ENCODE measurements around the gene CD86.
"Not testable (repeated sequence)": the region's sequence is repeated elsewhere in the genome, so short reads cannot be mapped to it uniquely, and the experiment has no call there.

CD86 gene

DNA sequence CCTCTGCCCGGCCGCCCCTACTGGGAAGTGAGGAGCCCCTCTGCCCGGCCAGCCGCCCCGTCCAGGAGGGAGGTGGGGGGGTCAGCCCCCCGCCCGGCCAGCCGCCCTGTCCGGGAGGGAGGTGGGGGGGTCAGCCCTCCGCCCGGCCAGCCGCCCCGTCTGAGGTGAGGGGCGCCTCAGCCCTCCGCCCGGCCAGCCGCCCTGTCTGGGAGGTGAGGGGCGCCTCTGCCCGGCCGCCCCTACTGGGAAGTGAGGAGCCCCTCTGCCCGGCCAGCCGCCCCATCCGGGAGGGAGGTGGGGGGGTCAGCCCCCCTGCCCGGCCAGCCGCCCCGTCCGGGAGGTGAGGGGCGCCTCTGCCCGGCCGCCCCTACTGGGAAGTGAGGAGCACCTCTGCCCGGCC, 109.8 kb downstream of the CD86 start:
- DNase-seq = not testable (repeated sequence)

DNA sequence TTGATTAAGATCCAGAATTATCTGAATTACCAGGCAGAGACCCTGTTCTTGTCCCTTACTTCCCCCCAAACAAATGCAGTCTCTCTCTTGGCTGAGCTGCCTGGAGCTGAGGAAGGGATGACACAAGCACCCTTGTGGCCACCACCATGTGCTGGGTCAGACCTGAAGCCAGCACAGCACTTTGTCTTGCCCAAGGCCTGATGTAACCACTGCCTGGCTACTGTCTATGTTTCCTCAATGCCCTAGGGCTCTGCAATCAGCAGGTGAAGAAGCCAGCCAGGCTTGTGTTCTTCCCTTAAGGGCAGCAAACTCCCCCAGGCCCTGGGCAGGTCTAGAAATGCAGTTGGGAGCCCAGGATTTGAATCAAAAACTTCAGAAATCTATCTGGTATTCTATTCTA, 112.5 kb downstream of the CD86 start:
- no peak for DNase-seq

DNA sequence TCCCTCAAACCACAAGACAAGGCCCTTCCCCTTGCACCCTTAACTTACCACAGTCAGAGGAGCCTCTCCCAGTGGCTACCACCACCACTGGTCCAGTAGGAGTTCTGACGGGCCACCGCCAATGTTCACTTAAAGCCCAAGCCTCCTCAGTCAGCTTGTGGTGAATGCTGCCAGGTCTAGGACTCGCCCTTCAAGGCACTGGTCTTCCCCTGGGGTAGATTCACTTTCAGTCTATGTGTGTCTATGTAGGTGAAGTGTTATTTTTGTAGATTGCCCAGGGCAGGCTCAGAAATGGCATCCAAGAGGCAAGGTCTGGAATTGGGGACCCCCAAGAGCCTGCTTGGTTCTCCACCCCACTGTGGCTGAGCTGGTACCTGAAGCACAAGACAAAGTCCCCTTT, 112.9 kb downstream of the CD86 start:
- no peak for DNase-seq

DNA sequence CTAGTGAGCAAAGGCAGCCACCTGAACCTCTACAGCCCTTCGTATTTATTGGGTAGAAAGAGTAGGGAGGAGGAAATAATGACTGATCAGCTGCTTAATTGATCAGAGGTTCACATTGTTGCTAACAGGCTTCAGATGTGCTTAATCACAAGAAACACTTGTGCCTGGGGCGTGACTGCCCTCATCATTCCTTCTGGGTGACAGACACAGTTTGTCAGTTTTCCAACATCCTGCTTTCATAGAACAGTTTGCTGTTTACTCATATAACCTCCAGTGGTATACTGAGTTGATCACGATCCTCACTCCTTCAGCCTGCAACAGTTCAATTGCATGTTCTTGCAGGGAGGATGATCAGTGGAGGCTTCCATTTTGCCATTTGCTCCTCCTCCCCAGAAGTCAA, 114.7 kb downstream of the CD86 start:
- no peak for DNase-seq
